ENCODE results near the gene PSMB8.

DNA sequence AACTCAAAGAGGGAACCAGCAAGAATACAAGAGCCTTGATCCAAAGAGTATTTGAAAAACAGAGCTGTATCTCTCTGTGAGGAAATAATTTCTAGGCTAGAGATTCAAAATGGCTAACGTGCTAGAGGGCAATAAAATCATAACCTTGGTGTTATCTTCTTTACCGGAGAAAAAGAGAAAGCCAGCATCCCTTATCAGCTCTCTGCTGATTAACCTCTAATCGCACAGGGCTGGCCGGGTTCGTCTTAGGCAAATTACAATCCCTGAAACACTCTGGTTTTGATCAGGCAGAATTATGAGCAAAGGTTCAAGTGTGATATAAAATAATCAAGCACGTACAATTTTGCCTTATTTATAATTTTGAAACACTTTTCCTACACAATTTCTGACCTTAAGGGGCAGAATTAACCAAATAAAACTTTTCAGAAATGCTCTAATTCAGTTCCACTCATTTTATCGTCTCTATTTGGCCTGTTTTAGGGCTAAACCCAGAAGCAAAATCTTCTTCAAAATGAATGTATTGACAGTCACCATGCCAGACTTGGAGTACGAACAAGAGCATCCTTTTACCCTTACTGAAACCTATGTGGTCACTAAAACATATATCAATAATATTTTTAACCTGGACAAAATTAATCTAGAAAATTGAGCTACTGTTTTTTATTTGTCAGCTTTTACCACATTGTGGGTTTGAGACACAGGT, 23.9 kb upstream of the PSMB8 start:
- no peak for TF ChIP-seq POLR2A (IDR thresholded peaks at IDR 0.05)
- TF ChIP-seq, protein P1, sequence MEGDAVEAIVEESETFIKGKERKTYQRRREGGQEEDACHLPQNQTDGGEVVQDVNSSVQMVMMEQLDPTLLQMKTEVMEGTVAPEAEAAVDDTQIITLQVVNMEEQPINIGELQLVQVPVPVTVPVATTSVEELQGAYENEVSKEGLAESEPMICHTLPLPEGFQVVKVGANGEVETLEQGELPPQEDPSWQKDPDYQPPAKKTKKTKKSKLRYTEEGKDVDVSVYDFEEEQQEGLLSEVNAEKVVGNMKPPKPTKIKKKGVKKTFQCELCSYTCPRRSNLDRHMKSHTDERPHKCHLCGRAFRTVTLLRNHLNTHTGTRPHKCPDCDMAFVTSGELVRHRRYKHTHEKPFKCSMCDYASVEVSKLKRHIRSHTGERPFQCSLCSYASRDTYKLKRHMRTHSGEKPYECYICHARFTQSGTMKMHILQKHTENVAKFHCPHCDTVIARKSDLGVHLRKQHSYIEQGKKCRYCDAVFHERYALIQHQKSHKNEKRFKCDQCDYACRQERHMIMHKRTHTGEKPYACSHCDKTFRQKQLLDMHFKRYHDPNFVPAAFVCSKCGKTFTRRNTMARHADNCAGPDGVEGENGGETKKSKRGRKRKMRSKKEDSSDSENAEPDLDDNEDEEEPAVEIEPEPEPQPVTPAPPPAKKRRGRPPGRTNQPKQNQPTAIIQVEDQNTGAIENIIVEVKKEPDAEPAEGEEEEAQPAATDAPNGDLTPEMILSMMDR (IDR thresholded peaks at IDR 0.05), result no peak

Measured in testis (tissue), 2 donors.